Measurements from ENCODE around the gene KRTAP10-11.

KRTAP10-11 gene

GRCh38 chr21:44647222-44647552, 973 bp downstream of the KRTAP10-11 start:
- no peak overlapping the region for H3K4me2 ChIP-seq (ENCODE audit: low read depth, low read length)
- DNase-seq: no peak
- TF ChIP-seq EZH2phosphoT487 (IDR thresholded peaks at IDR 0.05; ENCODE audit: low read length) (no peak), CTCF (IDR thresholded peaks at IDR 0.05; ENCODE audit: low read length) (no peak)
- H3K79me2 ChIP-seq (ENCODE audit: low read length): no peaks in the 10 kb centered on the region
- no peak overlapping the region for H3K27ac ChIP-seq (ENCODE audit: low read length)
- no peaks in the 10 kb centered on the region for H4K20me1 ChIP-seq (ENCODE audit: insufficient read depth, low read length)
- H3K9me3 ChIP-seq (replicated peaks; ENCODE audit: insufficient read depth, low read length): no peaks in the 10 kb centered on the region; the same call in 1 of the 2 replicates
- H3K9me2 ChIP-seq (replicated peaks; ENCODE audit: insufficient read depth, low read length): no peaks in the 10 kb centered on the region
- H3K36me3 ChIP-seq (replicated peaks; ENCODE audit: insufficient read depth, low read length): no peaks in the 10 kb centered on the region
- no peaks in the 10 kb centered on the region for H3F3A ChIP-seq (ENCODE audit: insufficient read depth, low read length)
- no peaks in the 10 kb centered on the region for H3K4me1 ChIP-seq (ENCODE audit: low read length)
- no peak overlapping the region for H3K4me3 ChIP-seq (ENCODE audit: low read length)
- H3K27me3 ChIP-seq (replicated peaks; ENCODE audit: insufficient read depth, low read length): peaks cover 93% of the 10 kb centered on the region
- no peak overlapping the region for H3K9ac ChIP-seq (ENCODE audit: low read length)
- no peak overlapping the region for H2AFZ ChIP-seq (ENCODE audit: low read length)

- Histone ChIP-seq H3K79me2 (ENCODE audit: low read length) (no peaks in the 10 kb centered on the region), H4K20me1 (ENCODE audit: insufficient read depth, low read length) (no peaks in the 10 kb centered on the region), H3K27me3 (replicated peaks; ENCODE audit: insufficient read depth, low read length) (peaks cover 95% of the 10 kb centered on the region), H3K4me2 (ENCODE audit: low read depth, low read length) (no peak overlapping the region), H3K27ac (ENCODE audit: low read length) (no peak overlapping the region), H3K4me1 (ENCODE audit: low read length) (no peaks in the 10 kb centered on the region), H3K4me3 (ENCODE audit: low read length) (no peak overlapping the region), H3K9ac (ENCODE audit: low read length) (no peak overlapping the region), H2AFZ (ENCODE audit: low read length) (no peak overlapping the region), H3K9me3 (replicated peaks; ENCODE audit: insufficient read depth, low read length) (no peaks in the 10 kb centered on the region; the same call in 1 of the 2 replicates), H3F3A (ENCODE audit: insufficient read depth, low read length) (no peaks in the 10 kb centered on the region), H3K9me2 (replicated peaks; ENCODE audit: insufficient read depth, low read length) (no peaks in the 10 kb centered on the region), H3K36me3 (replicated peaks; ENCODE audit: insufficient read depth, low read length) (no peaks in the 10 kb centered on the region)
- TF ChIP-seq EZH2 (optimal IDR thresholded peaks at IDR 0.05; ENCODE audit: low read depth, low read length): no peak
- no peak for TF ChIP-seq CTCF (IDR thresholded peaks at IDR 0.05; ENCODE audit: low read length)
- no peak for TF ChIP-seq EZH2phosphoT487 (IDR thresholded peaks at IDR 0.05; ENCODE audit: low read length)
- DNase-seq: no peak
These were observed 2.5 kb downstream of the KRTAP10-11 start for GRCh38 chr21:44648557-44649311.

- no peaks in the 10 kb centered on the region for H3K4me1 ChIP-seq (ENCODE audit: low read length)
- TF ChIP-seq EZH2 (optimal IDR thresholded peaks at IDR 0.05; ENCODE audit: low read depth, low read length) (no peak), EZH2phosphoT487 (IDR thresholded peaks at IDR 0.05; ENCODE audit: low read length) (no peak), CTCF (IDR thresholded peaks at IDR 0.05; ENCODE audit: low read length) (no peak)
- H3K36me3 ChIP-seq (replicated peaks; ENCODE audit: insufficient read depth, low read length): no peaks in the 10 kb centered on the region
- no peak overlapping the region for H3K4me2 ChIP-seq (ENCODE audit: low read depth, low read length)
- H3K9ac ChIP-seq (ENCODE audit: low read length): no peak overlapping the region
- no peaks in the 10 kb centered on the region for H3K9me2 ChIP-seq (replicated peaks; ENCODE audit: insufficient read depth, low read length)
- peaks cover 94% of the 10 kb centered on the region for H3K27me3 ChIP-seq (replicated peaks; ENCODE audit: insufficient read depth, low read length)
- DNase-seq: no peak
- no peaks in the 10 kb centered on the region for H3F3A ChIP-seq (ENCODE audit: insufficient read depth, low read length)
- no peak overlapping the region for H2AFZ ChIP-seq (ENCODE audit: low read length)
- no peak overlapping the region for H3K27ac ChIP-seq (ENCODE audit: low read length)
- H4K20me1 ChIP-seq (ENCODE audit: insufficient read depth, low read length): no peaks in the 10 kb centered on the region
- no peaks in the 10 kb centered on the region; the same call in 1 of the 2 replicates for H3K9me3 ChIP-seq (replicated peaks; ENCODE audit: insufficient read depth, low read length)
- no peak overlapping the region for H3K4me3 ChIP-seq (ENCODE audit: low read length)
- H3K79me2 ChIP-seq (ENCODE audit: low read length): no peaks in the 10 kb centered on the region
These were observed 3.4 kb downstream of the KRTAP10-11 start for GRCh38 chr21:44649521-44650100.

Measured in MM.1S (cell line).